Stomach (tissue), 9 donors: ENCODE data around the gene AVPR2. TPM values are rescaled to one million over a fixed set of nuclear protein-coding genes. Genes with fewer than 3 reads are reported as not detected.

ENCODE experiments used
- DNase-seq, 2 donors: peaks; one replicate each; pipeline versions ENCODE4 v3.0.0 to v3.0.0-alpha.2; 2013 to 2019
- H3K27ac ChIP-seq, 5 donors: fragments of 200-600 bp in 4 of 5; sonication (generic) in 4 of 5; one replicate each; pipeline ENCODE4 v1.5.1; 2013 to 2019; ENCODE audit warnings: mild to moderate bottlenecking in 1 of 5, moderate library complexity in 1 of 5
- H3K27me3 ChIP-seq, 3 donors: fragments of 200-600 bp; sonication (generic); one replicate each; pipeline ENCODE4 v1.5.1; 2017 to 2019; ENCODE audit warnings: mixed run types in 1 of 3
- H3K36me3 ChIP-seq, 4 donors: fragments of 200-600 bp; sonication (generic); 1 replicate in 3 of 4; 2 replicates in 1 of 4; pipeline ENCODE4 v1.5.1; 2016 to 2019
- H3K4me1 ChIP-seq, 4 donors: fragments of 200-600 bp; sonication (generic); one replicate each; pipeline ENCODE4 v1.5.1; 2016 to 2019
- H3K4me3 ChIP-seq, 4 donors: fragments of 200-600 bp; sonication (generic) in 3 of 4; one replicate each; pipeline ENCODE4 v1.5.1; 2016 to 2019; ENCODE audit warnings: mild to moderate bottlenecking in 1 of 4
- H3K9me3 ChIP-seq, 4 donors: fragments of 200-600 bp; sonication (generic); one replicate each; pipeline ENCODE4 v1.5.1; 2016 to 2019
- CTCF ChIP-seq, 7 experiments: fragments of 450-650 bp in 4 of 7; fragments of 200-600 bp in 3 of 7; sonication (generic) in 3 of 7; IDR thresholded peaks; one replicate each; pipeline ENCODE4 v1.5.1; 2016 to 2019; ENCODE audit warnings: antibody characterized with exemption in 7 of 7, control low read depth in 2 of 7, mild to moderate bottlenecking in 1 of 7
- EP300 ChIP-seq: sonication (generic); formaldehyde crosslinking; IDR thresholded peaks from one replicate; pipeline ENCODE4 v1.6.1; 2017; ENCODE audit warnings: antibody characterized with exemption
- POLR2A ChIP-seq, 4 donors: fragments of 450-650 bp; IDR thresholded peaks; one replicate each; pipeline ENCODE4 v1.6.1; 2016; ENCODE audit warnings: antibody characterized with exemption in 4 of 4, control low read depth in 2 of 4, mild to moderate bottlenecking in 1 of 4, moderate library complexity in 1 of 4
- POLR2AphosphoS5 ChIP-seq, 3 donors: sonication (generic); formaldehyde crosslinking; IDR thresholded peaks; one replicate each; pipeline ENCODE4 v1.6.1; 2016; ENCODE audit warnings: antibody characterized with exemption in 3 of 3
- WGBS, 5 donors: extraction: QIAGEN DNeasy Blood & Tissue Kit in 3 of 5; methylation state at CpG; one replicate each; pipeline versions ENCODE4 v1.1.5 to v1.1.7; 2013 to 2018; 5-methylcytosine and 5-hydroxymethylcytosine counted together
- intact Hi-C: fragments of 100-400 bp; cut with DNase I; formaldehyde crosslinking; loops from one replicate; pipeline ENCODE4 v1.15.1; 2023; ENCODE audit warnings: low total_unique reads
- polyA plus RNA-seq, 3 donors: library from polyadenylated mRNA; stranded (reverse); fragments of 200-250 nt; gene quantifications; one replicate each; pipeline ENCODE4 v1.2.3, GENCODE V29; 2013
- total RNA-seq, 5 donors: library from RNA; depleted of rRNA; stranded (reverse); fragments of >200 nt; gene quantifications; one replicate each; pipeline versions ENCODE4 v1.1.0 to v1.2.3, GENCODE V29; 2014 to 2016
- donor health status: healthy with polysubstance abuse.
- donor health status: Bipolar disorder and iron deficiency.
- donor health status: healthy.

AVPR2 gene
- total and polyA plus RNA-seq, 8 donors: 0.19 to 1.4 (median 0.72) TPM; not detected in 4

GRCh38 chrX:153888344-153888743, 16.1 kb upstream of the AVPR2 start:
- Histone ChIP-seq H3K4me1 (peaks cover 0 to 13% (median 9%) of the 10 kb centered on the region in 4 donors), H3K27me3 (peaks cover 23 to 66% (median 49%) of the 10 kb centered on the region in 3 donors), H3K27ac (no peak overlapping the region), H3K36me3 (no peaks in the 10 kb centered on the region), H3K9me3 (peaks cover 0 to 8% (median 0%) of the 10 kb centered on the region in 4 donors), H3K4me3 (no peak overlapping the region)
- intact Hi-C loops: no loop called here
- WGBS, 5 donors: 54 to 71% (median 66%) methylated on average over 5 to 6 of the region's 6 CpGs
- TF ChIP-seq EP300 (no peak), POLR2A (IDR thresholded peaks at IDR 0.05) (no peak), POLR2AphosphoS5 (IDR thresholded peaks at IDR 0.05) (no peak), CTCF (IDR thresholded peaks at IDR 0.05) (no peak)
- DNase-seq: no peak

- H3K4me1 ChIP-seq: peaks cover 0 to 13% (median 9%) of the 10 kb centered on the region in 4 donors
- peaks cover 0 to 8% (median 0%) of the 10 kb centered on the region in 4 donors for H3K9me3 ChIP-seq
- no peaks in the 10 kb centered on the region for H3K36me3 ChIP-seq
- peaks cover 15 to 63% (median 41%) of the 10 kb centered on the region in 3 donors for H3K27me3 ChIP-seq
- no peak for TF ChIP-seq EP300
- TF ChIP-seq POLR2A (IDR thresholded peaks at IDR 0.05): no peak
- no peak for TF ChIP-seq POLR2AphosphoS5 (IDR thresholded peaks at IDR 0.05)
- TF ChIP-seq CTCF (IDR thresholded peaks at IDR 0.05): no peak
- no peak for DNase-seq
- H3K27ac ChIP-seq: no peak overlapping the region
- no peak overlapping the region for H3K4me3 ChIP-seq
- intact Hi-C loops: no loop called here
- 78 to 94% (median 90%) methylated on average over 6 of the region's 6 CpGs for WGBS, 5 donors
These were observed 15.3 kb upstream of the AVPR2 start for GRCh38 chrX:153889123-153889522.

GRCh38 chrX:153897899-153898298, 6.6 kb upstream of the AVPR2 start:
- Histone ChIP-seq H3K27ac (no peak overlapping the region), H3K4me3 (no peak overlapping the region), H3K9me3 (peaks cover 0 to 19% (median 8%) of the 10 kb centered on the region in 4 donors), H3K27me3 (peaks cover 0 to 19% (median 0%) of the 10 kb centered on the region in 3 donors), H3K4me1 (peaks cover 0 to 12% (median 6%) of the 10 kb centered on the region in 4 donors), H3K36me3 (no peaks in the 10 kb centered on the region)
- TF ChIP-seq POLR2AphosphoS5 (IDR thresholded peaks at IDR 0.05): no peak
- no peak for TF ChIP-seq POLR2A (IDR thresholded peaks at IDR 0.05)
- no peak for TF ChIP-seq EP300
- no peak for TF ChIP-seq CTCF (IDR thresholded peaks at IDR 0.05)
- intact Hi-C loops: no loop called here
- DNase-seq: peak in 1 of 2 donors; percentile 1

- peak; percentile 30 to 81 for DNase-seq
- peaks cover 0 to 28% (median 9%) of the 10 kb centered on the region in 4 donors for H3K4me1 ChIP-seq
- no peaks in the 10 kb centered on the region for H3K36me3 ChIP-seq
- H3K27ac ChIP-seq: peak overlapping the region in 1 of 5 donors; percentile 14
- intact Hi-C loops: no loop called here
- peaks cover 0 to 21% (median 0%) of the 10 kb centered on the region in 3 donors for H3K27me3 ChIP-seq
- TF ChIP-seq EP300 (no peak), POLR2AphosphoS5 (IDR thresholded peaks at IDR 0.05) (no peak), CTCF (IDR thresholded peaks at IDR 0.05) (no peak), POLR2A (IDR thresholded peaks at IDR 0.05) (no peak)
- no peak overlapping the region for H3K4me3 ChIP-seq
- H3K9me3 ChIP-seq: peaks cover 0 to 8% (median 3%) of the 10 kb centered on the region in 4 donors
- WGBS, 5 donors: 36 to 55% (median 36%) methylated on average over 19 to 26 of the region's 26 CpGs
These were observed 3.4 kb upstream of the AVPR2 start for GRCh38 chrX:153900831-153901752.
